SW 1271 (cell line): ENCODE data around the gene CIB2.

Experiments used
- DNase-seq, 2 experiments: peaks; one replicate each; lab custom pipeline; 2025; lab: John Stamatoyannopoulos, UW

CIB2 gene

DNA sequence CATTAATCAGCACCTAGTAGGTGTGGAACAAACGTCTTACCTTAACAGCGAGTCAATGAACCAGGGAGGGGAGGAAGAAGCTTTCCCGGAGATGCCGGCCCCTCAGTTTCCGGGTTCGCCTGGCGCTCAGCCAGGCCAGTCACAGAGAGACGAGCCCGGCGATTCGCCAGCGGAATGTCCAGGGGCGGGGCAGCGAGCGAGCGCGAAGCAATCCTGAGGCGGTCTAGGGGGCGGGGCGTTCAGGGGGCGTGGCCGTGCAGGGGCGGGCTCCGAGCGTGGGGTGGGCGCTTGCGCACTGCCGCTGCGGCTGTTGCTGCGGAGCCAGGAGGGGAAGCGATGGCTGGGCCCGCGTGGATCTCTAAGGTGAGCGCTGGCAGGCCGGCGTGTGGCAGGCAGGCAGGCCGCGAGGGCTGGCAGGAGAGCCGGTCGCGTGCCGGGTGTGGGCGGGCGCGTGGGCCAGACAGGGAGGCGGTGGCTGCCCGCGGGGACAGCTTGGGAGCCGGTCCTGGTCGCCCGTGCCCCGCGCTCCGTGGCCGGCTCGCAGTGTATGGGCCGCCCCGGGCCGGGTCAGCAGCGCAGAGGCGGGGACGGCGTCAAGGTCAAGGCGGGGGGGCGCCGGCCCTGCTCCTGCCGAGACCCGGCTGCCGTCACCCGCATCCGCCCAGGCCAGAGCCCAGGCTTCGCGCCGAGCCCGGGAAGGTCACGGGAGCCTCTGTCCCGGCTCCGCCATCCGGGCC, 18.0 kb upstream of the CIB2 start, which contains the start of gene IDH3A:
Gene IDH3A (plus strand): TSS at position 295 of the 737 bp plus-strand sequence. CDS start 42 bp downstream, at position 337.
- peak; percentile 94 to 95 for DNase-seq

DNA sequence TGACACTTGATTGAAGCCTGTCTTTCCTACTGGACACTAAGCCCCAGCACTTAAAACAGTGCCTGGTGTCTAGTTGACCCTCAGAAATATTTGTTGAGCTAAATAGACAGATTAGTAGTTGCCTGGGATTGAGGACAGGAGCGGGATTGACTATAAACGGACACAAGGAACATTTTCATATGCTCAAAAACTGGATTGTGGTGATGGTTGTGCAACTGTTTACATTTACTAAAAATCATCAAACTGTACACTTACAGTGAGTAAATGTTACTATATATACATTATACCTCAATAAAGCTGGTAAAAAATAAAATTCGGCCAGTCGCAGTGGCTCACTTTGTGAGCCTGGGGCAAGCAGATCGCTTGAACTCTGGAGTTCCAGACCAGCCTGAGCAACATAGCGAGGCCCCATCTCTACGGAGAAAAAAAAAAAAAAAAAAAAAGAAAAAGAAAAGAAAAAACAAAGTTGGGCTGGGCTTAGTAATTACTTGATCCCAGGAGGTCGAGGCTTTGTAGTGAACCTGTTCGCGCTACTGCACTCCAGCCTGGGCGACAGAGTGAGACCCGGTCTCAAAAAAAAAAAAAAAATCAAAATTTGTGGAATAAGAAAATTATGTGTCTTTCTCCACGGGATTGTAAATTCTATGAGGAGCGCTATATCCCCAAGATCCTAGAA, 17.3 kb upstream of the CIB2 start:
- DNase-seq = no peak

DNA sequence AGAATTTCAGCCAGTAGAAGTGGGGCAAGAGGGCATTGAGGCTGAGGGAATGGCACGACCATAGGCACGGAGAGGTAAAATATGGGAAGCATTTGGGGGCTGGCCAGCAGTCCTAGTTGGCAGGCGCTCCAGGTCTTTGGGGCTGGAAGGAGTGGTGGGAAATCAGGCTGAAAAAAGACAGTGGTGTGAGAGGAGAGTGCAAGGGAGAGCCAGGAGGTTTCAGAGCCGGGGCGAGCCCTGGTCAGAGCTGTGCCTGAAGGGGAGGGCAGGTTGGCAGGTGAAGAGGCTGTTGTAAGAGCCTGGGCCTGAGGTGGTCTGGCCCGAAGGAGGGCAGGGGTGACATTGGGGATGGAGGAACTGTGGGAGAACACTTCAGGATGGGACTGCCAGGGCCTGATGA, 16.3 kb upstream of the CIB2 start:
- no peak for DNase-seq

DNA sequence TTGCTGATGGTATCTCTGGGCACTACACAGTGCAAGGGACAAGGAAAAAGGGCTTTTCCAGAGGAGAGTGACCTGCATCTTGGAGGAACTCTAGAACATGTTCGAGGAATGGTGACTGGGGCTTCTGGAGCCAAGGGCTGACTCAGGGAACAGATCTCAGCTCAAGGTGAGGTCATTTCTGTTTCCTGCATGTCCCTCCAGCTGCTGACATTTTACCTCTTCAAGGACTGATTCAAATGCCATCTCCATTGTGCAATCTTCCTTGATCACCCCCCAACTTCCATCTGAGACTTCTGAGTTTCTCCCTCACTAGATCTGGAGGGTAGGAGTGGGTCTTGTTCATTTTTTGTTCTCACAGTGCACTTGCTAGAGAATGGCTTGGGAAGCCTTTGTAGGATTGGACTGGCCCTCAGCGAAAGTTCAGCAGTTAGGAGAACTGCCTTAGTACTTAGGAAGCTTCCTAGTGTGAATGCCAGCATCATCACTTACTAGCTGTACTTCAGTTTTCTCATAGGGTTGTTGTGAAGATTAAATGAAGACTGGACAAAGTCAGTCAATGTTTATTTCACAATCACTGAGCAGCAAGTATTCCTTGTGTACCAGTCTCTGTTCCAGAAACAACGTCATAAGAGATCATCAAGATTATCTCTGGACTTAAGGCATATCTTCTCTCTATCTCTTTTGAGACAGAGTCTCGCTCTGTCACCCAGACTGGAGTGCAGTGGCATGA, 15.3 kb upstream of the CIB2 start:
- DNase-seq = no peak

DNA sequence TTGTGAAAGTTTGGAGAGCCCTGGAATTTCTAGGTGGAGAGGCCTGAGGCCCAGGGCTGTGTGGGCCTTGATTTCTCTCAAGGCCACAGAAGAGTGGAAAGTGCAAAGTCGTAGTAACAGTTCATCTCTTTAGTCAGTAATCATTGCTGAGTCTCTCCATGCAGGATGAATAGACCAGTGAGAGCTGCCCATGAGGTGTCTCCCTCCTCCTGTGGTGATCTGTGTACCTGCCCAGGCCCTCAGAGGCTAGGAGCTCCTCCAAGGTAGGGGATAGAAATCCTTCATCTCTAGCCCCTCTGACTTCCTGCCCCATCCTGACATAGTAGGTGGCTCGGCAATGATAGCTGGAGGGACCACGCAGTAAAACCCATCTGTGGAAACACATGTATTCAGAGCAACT, 11.1 kb upstream of the CIB2 start:
- no peak for DNase-seq

DNA sequence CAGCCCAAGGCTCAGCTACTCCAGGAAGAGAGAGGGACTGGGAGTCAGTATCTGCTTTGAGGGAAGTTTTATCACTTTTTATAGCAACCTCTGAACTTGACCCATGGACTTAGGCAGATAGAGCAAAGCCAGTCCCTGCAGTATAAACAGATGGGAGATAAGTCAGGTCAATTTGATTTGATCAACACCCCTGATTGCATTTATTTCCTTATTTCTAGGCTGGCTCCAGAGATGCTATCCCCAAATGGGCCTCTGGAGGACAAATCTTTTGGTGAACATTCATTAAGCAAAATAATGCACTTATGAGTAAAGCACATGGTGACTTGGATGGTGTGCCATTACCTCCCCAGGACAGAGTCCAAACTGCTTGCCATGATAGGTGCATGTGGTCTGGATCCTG, 9.0 kb upstream of the CIB2 start:
- no peak for DNase-seq

DNA sequence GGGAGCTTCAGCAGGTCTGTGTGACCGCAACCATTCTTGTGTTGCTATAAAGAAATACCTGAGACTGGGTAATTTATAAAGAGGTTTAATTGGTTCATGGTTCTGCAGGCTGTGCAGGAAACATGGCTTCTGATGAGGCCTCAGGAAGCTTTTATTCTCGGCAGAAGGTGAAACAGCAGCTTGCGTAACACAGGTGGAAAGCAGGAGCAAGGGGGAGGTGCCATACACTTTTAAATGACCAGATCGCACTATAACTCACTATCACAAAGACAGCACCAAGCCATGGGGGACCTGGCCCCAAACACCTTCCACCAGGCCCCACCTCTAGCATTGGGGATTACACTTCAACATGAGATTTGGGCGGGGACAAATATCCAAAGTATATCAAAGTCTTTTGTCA, 8.3 kb upstream of the CIB2 start:
- DNase-seq = no peak

DNA sequence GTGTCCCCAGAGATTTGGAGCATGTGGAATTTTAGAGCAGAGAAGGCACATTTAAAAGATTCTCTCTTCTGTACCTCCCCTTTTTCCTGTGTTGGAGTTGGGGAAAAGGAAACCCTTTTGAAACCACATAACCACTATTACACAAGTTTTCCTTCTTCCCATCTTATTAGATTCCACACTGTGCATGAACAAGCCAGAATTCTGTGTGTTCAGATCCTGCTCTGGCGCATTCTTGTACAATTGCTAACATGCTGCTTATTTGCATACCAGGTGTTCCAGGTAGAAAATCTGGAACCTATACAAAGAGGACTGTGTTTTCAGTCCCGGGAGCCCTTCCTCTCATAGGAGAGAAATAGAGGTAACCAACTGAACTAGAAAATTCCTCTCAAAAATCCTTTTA, 2.6 kb upstream of the CIB2 start:
- no peak for DNase-seq

DNA sequence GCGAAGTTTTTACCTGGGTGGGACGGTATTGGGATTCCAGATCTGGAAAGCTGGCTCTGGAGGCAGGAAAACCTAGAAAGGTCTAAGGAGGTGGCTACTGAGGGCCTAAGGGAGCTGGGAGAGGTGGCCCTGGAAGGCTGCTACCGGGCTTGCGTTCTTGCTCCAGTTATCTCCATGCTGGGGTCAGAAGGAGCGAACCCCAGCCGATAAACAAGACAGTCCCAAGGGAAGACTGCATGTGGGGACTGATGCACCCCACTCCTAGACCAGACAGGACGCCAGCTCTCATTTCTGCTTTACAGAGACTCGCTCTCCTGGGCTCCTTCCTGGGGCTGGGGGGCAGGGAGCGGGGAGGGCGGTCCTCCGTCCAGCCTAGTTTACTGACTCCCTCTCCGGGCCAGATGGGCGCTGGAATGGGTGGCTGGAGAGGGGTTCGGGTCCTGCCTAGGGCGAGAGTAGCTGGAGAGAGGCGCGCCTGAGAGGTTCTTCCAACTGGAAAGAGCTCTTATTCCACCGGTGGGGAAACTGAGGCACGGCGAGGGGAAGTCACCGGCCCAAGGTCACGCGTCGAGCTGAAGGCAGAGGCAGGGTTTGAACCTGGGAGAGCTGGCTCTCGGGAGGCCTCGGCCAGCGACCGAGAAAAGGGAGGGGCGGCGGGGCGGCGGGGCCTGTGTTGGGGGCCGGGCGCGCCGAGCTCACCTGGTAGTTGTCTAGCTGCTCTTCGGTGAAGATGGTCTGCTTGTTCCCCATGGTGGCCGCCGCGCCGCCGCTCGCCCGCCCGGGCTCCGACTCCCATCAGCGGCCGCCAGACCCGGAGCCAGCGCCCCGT, 565 bp downstream of the CIB2 start:
- peak in 1 of 2 experiments; percentile 27 for DNase-seq

DNA sequence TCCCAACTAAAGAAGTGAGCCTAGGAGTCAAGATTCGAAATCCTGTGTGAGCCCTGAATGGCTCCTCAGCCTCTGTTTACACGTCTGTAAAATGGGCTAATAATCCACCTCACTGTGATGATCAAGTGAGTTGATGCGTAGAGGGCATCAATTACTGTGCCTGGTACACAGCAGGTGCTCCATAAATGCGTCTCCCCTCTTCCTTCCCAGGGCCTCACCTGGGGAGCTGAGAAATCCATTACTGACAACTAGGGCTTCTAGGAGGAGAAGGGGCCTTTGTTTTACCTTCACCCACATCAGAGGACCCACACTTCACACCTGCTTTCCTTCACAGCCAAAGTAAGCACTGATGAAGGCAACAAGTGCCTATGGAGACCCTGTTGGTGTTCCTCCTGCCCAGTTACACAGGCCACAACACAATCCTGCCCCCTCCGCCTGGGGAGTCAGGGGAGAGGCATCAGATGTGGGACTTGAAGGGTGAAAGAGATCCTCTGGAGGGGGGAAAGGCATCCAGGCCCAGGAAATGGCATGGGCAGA, 1.4 kb downstream of the CIB2 start:
- DNase-seq = no peak

DNA sequence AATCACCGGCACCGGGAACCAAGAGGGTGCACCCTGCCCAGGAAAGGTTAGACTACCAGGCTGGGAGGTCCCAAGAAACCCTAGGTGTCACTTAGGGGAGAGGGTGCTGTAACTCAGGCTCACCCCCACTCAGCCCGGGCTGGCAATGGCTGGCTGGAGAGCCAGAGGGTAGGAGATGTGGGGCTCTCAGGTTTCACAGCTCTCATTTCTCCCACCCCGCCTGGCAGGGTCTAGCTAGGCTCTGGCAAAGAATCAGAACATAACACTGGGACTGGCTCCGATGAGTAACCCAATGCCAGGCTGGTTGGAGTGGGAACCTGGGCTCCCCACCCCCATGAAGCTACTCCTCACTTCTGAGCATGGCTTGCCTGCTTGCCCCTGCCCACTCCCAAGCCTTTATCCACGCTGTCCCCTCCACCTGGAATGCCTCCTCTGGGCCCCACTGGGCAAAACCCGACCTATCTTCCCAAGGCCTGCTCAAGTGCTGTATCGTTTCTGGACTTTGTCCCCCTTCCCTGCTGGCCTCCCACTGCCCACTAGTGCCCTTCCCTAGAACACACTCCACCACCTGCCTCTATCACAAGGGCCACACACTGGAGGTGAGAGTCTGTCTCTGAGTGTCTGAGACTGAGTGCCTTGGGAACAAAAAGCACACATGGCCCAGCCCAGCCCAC, 2.0 kb downstream of the CIB2 start:
- DNase-seq = no peak

DNA sequence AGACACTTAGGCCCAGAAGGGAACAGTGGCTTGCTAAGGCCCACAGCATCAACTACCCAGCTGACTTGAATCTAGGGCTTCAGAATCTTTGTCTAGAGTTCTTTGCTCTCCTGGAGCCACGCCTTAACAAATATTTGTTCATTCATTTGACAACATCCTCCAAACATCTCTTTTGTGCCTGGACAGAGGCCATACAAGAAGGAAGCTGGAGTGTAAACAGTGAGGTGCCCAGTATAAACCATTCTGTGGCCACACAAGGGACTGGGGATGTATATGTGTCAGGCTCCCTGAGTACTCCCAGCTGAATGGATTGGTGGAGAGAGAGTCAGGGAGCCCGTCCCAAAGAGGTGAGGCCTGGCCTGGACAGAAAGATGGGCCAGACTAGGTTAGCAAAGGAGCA, 3.4 kb downstream of the CIB2 start:
- no peak for DNase-seq

DNA sequence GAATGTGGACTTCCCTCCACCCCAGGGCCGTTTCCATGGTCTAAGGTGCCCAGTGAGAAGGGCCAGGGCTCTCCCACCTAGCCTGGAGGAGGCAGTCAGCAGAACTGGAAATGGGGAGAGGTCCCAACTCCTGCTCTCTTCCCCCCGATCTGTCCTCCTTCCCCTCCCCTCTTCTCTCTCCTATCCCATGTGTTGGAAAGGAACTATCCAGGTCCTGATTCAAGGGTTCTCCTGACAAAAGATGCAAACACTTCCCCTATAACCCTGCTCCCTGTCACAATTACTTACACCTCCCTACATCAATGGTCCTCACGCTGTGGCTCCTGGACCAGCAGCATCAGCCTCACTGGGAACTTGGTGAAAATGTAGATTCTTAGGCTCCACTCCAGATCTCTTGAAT, 6.0 kb downstream of the CIB2 start:
- DNase-seq = no peak

DNA sequence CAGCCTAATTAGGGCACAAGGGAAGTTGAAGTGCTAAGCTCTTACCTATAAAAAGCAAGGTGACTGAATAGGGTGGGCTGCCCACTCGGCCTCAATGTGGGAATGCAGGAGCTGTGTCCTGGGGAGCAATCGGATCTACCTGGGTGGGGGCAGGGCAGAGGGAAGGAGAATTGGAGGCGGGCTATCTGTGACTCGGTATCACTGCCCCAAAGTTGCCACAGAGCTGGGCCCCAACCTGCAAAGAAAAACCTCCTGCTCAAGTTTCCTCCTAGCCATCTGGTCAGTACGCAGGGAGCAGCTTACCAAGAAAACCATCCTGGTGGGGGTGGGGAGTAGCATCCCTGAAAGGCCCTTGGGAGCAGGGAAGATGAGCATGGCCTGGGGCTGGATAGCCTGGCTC, 10.7 kb downstream of the CIB2 start:
- DNase-seq = no peak

DNA sequence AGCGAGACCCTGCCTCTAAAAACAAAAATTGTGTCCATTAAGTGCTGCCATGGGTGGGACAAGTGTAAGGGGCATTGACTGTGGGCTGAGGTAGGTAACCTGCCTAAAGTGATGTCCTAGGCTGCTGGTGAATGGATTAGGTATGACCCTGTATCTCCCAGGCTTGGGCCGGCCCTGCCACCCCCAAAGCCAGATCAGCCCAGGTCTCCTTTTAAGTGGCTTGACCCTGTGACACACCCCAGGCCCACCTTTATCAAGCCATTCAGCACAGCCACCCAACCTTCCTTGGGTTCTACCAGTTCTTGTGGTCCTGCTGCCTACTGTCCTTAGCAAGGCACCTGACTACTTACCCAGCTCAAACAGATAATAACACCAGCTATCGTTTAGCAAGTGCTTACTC, 18.7 kb downstream of the CIB2 start:
- DNase-seq = no peak

DNA sequence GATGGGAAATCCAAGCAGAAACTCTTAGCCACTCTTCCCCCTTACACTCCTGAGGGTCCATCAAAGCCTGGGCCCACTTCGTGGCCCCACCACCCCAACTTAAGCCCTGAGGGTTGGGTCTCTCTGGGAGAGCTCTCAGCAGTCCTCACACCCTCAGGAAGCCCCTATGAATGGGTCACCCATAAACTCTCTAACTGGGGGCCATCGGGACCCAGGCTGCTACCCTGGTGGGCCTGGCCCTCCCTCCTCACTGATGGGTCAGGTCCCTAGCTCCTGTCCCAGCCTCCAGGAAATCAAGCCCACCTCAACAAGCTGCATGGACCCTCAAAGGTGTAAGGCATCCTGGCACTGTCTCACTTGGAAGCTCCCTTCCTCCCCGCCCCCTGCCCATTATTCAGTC, 19.5 kb downstream of the CIB2 start:
- DNase-seq = no peak

DNA sequence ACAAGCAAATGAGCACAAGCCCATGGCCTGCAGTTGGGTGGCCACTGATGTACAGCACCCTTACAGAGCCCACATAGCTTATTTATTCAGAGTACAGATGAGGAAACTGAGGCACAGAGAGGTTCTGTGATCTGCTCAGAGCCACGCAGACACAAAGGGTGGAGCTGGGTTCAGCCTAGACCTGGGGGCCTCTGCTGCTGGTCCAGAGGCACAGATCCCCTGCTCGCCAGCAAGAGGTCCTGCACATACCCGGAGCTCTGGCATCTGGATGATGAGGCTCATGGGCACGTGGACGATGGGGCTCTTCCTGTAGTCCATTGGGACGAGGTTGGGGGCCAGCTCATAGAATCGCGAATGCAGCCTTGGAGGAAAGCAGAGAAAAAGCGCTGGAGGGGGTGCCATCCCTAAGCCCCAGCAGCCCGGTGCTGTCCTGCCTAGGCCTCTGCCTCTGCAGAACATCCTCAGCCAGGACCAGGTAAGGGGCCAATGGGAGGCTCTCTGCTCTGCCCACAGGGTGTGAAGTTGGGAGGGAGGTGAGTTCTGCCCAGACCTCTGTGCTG, 20.2 kb downstream of the CIB2 start:
- DNase-seq = no peak

DNA sequence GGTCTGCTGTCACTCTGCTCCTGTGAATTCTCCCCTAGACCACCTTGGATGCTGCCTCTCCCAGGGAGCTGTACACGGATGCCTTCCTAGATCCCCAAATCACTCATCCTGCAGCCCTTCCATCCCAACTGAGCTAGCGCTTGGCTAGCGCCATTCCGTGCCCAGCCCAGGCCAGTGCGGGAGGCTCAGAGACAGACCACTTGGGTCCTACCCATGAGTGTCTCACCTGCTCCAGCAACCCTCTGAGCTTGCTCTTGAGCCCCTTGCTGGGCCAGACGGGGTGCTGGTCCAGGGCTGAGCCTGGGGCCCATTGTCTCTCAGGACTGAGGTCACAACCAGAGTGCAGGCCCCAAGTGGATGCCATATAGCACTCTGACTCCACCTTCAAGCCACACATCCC, 21.1 kb downstream of the CIB2 start:
- DNase-seq = no peak

DNA sequence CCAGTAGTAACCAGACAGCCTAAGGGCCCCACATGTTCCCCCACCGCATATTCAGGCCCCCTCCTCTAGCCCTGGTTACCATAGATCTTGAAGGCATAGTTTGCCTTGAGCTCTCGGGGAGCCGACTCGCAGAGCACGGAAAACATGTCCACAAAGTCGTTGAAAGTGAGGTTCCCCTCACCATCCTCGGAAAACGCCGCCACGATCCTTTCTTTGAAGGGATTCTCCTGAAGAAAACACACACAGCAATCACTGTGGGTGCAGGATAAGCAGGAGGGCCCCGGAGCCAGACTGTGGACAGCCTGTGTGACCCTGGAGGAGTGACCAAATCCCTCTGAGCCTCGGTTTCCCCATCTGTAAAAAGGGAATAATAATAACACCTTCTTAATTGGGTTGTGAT, 22.1 kb downstream of the CIB2 start:
- DNase-seq = no peak

DNA sequence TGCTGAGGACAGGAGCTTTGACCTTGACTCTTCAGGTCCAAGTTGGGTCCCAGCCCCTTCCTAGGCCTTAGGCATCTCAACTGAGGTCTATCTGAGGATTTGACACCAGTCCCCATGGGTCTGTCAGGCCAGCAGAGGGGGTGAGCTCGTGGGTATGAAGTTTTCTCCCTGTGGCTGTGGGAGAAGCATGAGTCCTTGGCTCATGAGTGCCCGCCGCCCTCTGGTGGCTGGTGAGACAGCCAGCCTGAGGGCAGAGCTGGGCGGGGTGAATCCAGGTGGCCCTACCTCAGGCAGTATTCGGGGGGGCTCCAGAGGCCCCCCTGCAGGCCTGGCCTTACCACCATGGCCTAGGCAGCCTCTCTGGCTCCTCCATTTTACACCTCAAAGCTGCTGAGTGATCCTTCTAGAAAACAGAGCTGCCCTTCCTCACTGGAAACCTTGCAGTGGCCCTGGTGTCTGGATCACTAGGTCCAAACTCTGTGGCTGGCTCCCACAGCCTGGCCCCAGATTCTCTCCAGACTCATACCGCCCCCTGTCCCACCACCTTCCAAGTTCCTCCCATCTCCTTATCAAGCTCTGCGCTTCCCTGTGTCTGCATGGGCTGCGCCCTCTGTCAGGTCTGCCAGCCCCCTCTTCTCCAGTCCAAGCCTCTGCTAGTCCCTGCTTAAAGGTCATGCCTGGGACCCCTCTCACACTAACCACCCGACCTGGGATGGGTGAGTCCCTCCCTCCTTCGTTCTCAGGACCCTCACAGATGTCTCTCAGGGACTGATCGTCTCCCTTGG, 22.8 kb downstream of the CIB2 start:
- peak; percentile 57 to 82 for DNase-seq
